Measurements from ENCODE around the gene SPIRE2.
"Not testable (repeated sequence)": the region's sequence is repeated elsewhere in the genome, so short reads cannot be mapped to it uniquely, and the experiment has no call there.

SPIRE2 gene

GRCh38 chr16:89834813-89835363 is 6.6 kb downstream of the SPIRE2 start:
- DNase-seq (ENCODE audit: low read depth in 2 of 3, low spot score in 1 of 3) = not testable (repeated sequence)

DNA sequence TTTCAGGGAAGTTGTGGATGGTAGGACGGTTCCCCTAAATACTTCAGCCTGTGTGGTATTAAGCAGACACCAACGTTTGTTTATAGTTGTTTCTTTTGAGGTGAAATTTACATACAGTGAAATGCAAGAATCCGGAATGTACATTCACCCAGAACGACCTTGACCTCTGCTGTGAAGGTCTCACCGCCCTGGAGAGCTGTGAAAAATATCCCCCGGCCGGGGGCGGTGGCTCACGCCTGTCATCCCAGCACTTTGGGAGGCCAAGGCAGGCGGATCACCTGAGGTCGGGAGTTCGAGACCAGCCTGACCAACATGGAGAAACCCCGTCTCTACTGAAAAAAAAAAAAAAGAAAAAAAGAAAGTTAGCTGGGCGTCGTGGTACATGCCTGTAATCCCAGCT is 8.2 kb downstream of the SPIRE2 start:
- DNase-seq (ENCODE audit: low read depth in 2 of 3, low spot score in 1 of 3) = not testable (repeated sequence)

DNA sequence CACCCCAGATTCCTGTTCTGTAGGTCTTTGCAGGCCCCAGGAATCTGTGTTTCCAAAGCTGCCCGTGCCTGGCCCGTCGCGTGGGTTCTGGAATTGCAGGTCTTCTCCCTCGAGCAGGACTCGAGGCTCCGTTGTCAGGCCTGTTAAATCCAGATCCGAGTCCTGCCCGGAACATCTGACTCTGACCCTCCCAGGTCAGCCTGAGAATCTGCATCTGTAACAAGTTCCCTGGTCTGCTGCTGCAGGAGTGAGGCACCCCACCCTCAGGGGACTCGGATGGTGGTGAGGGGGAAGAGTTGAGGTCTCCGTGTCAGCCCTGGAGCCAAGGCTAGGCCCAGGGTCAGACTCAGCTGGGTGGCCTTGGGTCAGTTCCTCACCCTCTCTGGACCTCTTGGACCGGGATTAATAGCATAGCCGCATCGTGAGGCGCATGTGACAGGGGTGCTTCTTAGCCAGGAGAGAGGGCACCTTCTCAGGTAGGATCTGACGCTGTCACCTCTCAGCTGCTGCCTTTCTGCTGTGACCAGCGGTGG is 8.8 kb downstream of the SPIRE2 start:
- DNase-seq (ENCODE audit: low read depth in 2 of 3, low spot score in 1 of 3) = no peak

DNA sequence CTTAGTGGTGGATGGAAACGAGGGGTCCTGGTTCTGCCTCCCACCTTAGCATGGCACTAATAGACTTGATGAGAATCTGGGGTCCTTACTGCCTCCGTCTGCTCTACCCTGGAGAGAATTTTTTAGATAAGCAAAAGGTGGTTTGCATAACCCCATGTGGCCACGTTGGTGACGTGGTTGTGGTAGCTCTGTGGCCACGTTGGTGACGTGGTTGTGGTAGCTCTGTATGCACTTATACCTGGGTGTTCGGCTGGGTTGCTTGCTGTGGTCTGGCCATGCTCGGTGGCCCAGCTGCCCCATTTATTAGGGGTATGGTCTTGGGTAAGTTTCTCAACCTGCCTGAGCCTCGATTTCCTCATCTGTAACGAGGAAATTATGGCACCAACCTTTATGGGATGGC is 13.0 kb downstream of the SPIRE2 start:
- DNase-seq (ENCODE audit: low read depth in 2 of 3, low spot score in 1 of 3) = no peak

DNA sequence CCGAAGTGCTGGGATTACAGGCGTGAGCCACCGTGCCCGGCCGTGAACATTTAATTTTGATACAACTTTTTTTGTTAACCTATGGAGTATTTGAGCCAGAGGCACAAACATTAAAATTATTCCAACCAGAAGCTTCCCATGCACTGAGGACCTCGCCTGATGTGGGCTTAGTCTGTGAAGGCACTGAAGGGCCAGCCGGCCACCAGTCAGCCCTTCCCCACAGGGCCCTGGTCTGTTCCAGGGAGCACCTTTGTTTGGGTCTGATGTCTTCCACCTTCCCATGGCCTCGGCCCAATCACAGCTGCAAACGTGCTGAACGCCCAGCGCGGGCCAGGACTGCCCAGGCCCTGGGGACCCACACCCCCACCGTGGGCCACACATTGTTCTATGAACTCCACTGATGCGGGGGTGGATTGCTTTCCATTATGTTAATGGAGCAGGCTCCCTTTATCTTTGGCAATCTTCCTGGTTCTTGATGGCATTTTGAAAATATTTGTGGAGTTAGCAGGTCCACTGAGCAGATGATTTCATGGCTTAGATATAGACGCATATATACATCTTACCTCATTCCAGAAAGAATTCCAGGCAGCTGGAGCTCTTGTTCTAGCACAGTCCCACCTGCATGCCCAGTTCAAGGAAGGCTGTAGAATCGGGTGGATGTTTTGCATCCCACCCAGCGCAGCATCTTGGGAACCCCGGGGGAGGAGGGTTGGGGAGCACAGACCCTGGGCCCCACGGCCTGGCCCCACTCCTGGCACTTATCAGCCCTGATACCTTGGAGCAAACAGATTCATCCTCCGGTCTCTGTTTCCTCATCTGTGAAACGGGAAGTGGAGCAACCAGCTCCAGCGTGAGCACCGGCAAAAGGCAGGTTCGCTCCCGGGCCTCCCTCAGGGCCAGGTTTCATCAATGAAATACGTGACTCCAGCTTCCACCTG is 14.5 kb downstream of the SPIRE2 start:
- no peak for DNase-seq (ENCODE audit: low read depth in 2 of 3, low spot score in 1 of 3)

DNA sequence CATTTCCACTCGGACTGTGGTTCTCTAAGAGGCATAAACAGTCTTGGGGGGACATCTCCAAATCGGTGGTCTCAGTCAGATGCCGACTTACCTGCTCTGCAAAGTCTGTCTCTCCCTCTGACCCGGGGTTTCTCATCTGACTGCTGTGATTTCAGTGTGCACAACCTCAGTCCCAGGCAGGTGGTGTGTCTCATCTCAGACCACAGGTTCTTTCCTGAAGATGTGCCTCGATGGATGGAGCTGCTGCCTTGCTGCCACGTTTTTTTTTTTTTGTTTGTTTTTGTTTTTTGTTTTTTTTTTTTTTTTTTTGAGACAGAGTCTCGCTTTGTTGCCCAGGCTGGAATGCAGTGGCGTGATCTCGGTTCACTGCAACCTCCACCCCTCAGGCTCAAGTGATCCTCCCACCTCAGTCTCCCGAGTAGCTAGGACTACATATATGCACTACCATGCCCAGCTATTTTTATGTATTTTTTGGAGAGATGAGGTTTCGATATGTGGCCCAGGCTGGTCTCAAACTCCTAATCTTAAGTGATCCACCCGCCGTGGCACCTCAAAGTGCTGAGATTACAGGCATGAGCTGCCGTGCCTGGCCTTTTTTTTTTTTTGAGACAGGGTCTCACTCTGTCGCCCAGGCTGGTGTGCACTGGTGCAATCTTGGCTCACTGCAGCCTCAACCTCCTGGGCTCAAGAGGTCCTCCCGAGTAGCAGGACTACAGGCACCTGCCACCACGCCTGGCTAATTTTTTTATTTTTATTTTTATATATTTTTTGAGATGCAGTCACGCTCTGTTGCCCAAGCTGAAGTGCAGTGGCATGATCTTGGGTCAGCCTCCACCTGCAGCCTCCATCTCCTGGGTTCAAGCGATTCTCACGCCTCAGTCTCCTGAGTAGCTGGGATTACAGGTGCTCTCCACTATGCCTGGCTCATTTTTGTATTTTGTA is 15.4 kb downstream of the SPIRE2 start:
- no peak for DNase-seq (ENCODE audit: low read depth in 2 of 3, low spot score in 1 of 3)

- no peak for DNase-seq (ENCODE audit: low read depth in 2 of 3, low spot score in 1 of 3)
Observed at GRCh38 chr16:89844739-89845339, 16.6 kb downstream of the SPIRE2 start.

- no peak for DNase-seq (ENCODE audit: low read depth in 2 of 3, low spot score in 1 of 3)
Observed at GRCh38 chr16:89845417-89845816, 17.1 kb downstream of the SPIRE2 start.

DNA sequence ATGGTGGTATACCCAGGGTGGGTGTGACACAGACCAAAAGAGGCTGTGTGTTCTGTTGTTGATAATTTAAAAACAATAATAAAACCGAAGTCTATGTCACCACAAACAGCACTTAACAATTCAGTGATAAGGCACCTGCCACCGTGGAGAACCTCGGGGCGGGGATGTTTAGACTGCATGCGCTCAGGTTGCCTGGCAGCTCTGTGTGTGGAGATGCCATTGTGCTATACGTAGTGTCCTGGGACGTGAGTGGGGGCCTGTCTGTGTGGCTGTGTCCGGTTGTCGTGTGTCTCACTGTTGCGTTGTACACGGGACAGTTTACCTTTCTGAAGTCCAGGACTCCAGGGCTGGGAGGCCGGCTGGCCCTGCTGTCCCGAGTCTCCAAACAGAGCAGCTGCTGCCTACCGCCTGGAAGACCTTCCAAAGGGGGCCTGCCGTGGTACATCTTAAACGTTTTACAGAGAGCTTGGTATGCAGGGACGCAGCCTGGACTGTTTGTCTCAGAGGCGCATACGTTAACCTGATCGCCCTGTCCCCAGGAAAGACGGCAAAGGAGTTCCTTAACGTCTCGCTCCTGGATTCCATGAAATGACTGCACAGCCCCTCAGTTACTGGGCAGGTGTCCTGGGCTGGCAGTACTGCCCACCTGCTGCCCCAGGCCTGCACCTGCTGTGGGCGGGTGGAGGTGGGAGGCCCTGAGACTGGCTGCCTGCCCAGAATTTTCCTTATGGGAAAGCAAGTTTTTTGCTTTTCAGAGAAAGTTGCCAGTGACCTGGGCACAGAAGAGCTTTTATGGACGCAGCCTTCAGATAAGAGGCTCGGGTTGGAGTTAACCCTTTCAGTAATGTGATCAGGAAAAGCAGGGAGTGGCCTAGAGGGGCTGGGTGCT is 19.0 kb downstream of the SPIRE2 start:
- DNase-seq (ENCODE audit: low read depth in 2 of 3, low spot score in 1 of 3) = no peak

- no peak for DNase-seq (ENCODE audit: low read depth in 2 of 3, low spot score in 1 of 3)
Observed at GRCh38 chr16:89847940-89848297, 19.6 kb downstream of the SPIRE2 start.

DNA sequence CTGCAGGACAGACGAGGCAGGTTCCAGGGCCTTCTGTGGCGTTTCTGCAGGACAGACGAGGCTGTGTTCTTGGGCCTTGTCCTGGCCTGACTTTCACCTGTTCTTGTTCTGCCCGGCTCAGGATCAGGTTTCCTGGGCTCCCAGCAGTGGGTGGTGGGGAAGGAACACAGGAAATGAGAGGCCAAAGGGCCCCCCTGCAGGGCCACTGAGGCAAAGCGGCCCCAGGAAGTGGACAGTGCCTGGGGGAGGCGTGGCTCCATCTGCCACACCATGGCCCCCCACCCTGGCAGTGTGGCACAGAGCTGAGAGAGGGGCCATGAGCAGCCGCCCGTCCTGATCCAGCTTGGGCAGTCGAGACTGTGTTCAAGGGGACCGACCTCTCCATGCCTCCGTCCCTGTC is 20.7 kb downstream of the SPIRE2 start:
- no peak for DNase-seq (ENCODE audit: low read depth in 2 of 3, low spot score in 1 of 3)

GRCh38 chr16:89853306-89853993 is 25.2 kb downstream of the SPIRE2 start:
- DNase-seq (ENCODE audit: low read depth in 2 of 3, low spot score in 1 of 3) = no peak

DNA sequence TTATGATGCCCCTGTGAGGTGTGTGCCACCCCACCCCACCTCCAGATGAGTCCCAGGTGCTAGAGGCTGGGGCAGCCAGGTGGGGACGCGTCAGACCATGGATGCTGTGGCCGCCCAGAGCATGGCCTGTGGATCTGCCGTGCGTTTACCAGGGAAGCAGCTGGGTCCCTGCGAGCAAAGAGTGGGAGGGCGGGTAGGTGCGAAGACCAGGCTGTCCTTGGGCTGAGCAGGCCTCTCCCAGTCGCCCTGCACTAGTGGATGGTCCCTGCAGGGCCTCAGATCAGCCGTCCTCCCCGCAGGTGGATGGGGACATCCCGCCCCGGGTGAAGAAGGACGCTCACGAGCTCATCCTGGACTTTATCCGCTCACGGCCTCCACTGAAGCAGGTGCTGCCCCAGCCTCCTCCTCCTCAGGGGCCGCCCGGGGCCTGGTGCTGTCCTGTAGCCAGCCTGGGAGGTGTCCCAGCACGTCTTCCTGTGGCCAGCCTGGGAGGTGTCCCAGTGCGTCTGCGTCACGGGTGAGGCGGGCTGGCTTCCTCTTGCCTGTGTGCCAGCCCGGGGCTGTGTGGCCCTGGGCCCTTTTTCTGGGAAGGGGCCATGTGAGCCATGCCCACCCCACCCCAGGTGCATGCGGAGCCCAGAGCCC is 27.1 kb downstream of the SPIRE2 start:
- DNase-seq (ENCODE audit: low read depth in 2 of 3, low spot score in 1 of 3) = no peak

DNA sequence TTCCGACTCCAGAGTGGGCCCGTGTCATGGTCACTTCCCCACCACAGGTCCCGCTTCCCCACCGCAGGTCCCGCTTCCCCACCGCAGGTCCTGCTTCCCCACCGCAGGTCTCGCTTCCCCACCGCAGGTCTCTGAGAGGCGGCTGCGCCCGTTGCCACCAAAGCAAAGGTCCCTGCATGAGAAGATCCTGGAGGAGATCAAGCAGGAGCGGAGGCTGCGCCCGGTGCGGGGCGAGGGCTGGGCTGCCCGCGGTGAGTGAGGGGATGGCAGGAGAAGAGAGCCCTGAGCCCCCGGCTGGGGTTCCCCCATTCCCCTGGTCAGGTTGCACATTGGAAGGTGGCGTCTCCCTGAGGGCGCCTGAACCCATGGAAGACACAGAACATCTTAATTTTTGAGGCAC is 27.7 kb downstream of the SPIRE2 start:
- DNase-seq (ENCODE audit: low read depth in 2 of 3, low spot score in 1 of 3) = no peak

DNA sequence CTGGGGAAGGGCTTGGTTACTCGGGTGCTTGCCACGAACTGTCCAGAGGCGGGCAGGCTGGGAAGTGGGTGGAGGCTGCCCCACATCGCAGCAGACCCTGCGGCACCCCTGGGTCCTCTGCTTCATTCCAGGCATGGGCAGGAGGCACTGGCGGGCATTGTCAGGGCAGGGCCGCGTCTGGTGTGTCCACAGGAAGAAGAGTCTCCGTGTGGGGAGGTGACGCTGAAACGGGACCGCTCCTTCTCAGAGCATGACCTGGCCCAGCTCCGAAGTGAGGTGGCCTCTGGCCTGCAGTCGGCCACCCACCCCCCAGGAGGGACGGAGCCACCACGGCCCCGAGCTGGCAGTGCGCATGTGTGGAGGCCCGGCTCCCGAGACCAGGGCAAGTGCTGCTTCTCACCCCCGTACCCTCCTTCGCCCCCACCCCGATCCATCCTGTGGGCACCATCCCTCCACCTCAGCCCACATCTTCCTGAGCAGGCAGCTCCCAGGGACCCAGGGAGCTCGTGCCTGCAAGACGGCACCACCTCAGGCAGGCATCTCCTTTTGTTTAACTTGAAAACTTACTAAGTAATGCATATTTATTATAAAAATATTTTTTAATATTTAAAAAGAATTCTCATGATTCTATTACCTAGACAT is 30.8 kb downstream of the SPIRE2 start:
- DNase-seq (ENCODE audit: low read depth in 2 of 3, low spot score in 1 of 3) = no peak

DNA sequence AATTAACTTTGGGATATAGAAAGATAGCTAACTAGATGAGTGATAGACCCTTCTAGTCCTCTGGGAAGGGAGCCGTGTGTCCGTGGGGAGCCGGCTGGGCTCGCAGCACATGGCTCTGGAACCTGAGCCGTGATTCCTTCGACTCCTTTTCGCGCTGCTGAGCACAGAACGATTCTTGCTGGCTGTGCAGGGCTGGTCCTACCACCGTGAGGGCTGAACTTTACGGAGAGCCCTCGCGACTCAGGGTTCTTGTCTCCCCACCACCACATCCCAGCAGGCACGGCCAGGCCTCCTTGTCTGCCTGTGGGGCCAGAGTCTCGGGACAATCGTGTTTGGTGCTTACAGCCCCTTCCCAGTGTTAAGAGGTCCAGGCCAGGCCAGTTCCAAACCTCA is 31.3 kb downstream of the SPIRE2 start:
- DNase-seq (ENCODE audit: low read depth in 2 of 3, low spot score in 1 of 3) = no peak

- peak; percentile 55 to 81 (median 55) for DNase-seq (ENCODE audit: low read depth in 2 of 3, low spot score in 1 of 3)
Observed at GRCh38 chr16:89860747-89861304, 32.6 kb downstream of the SPIRE2 start.

GRCh38 chr16:89861648-89862047 is 33.4 kb downstream of the SPIRE2 start:
- no peak for DNase-seq (ENCODE audit: low read depth in 2 of 3, low spot score in 1 of 3)
